ENCODE data around the gene GRK3.

DNA sequence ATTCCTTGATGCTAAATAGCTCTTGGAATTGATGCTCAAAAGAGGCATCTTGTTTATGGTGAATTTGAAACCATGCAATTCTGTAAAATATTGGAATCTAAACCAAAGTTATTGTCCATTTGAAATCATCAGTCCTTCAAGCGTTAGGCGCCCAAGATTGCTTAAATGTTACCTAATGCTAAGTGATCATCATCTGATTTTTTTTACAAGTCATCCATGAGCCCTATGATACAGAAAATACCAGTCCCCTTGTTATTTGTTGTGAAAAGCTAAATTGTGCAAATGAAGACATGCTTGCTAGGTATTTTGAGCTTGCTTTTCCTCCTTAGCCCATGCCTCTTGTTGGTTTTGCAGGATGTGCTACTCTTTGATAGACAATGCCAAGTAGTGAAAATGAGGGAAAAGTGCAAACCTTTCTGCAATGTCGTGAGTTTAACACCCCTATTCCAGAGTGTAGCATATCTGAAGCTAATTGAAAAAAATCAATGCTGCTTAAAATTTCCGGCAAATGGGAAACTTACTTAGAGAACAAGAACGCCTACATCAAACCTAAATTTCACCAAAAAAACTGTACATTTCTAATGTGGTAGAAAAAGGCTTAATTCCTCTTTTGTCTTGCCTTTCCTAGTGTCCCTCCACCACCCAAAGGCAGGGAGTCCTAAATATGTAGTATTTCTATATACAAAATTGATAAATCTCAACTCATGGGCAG lies 1.9 kb downstream of the GRK3 start:
- no peak for TF ChIP-seq POLR2A (IDR thresholded peaks at IDR 0.05; ENCODE audit: extremely low read depth, insufficient read length)
- no peak for TF ChIP-seq CTCF (IDR thresholded peaks at IDR 0.05; ENCODE audit: low read depth, low read length)
- TF ChIP-seq MAX (IDR thresholded peaks at IDR 0.05; ENCODE audit: low read depth, low read length) = no peak
